Measurements from ENCODE around the gene TNNC2.

DNA sequence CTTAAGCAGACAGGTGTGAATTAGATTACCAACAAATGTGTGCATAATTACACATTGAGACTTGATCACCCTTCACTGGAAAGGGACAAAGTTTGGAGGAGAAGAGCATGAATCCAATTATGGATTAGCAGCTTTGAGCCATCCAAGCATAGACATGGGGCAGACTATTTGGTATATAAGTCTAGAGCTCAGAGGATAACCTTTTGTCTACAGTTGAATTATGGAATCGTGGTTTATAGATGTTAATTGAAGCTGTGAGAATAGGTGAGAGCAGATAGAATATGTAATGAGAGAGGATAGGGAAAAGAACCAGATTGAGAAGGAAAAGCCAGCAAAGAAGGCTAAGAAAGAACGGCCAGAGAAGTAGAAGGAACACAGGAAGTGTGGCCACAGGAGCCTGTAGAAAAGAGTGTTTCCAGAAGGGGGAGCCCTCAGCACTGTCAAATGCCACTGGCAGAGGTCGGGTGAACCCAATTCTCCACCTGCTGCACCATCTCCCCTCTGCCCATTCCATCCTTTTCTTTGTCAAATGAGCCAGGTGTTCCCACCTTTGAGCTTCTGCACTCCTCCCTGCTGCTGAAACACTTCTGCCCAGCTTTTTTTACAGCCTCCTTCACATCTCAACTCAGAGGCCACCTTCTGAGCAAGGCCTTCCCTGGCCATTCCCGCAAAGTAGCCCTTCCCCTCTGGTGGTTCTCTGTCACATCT, 28.0 kb downstream of the TNNC2 start:
- TF ChIP-seq, protein P1, sequence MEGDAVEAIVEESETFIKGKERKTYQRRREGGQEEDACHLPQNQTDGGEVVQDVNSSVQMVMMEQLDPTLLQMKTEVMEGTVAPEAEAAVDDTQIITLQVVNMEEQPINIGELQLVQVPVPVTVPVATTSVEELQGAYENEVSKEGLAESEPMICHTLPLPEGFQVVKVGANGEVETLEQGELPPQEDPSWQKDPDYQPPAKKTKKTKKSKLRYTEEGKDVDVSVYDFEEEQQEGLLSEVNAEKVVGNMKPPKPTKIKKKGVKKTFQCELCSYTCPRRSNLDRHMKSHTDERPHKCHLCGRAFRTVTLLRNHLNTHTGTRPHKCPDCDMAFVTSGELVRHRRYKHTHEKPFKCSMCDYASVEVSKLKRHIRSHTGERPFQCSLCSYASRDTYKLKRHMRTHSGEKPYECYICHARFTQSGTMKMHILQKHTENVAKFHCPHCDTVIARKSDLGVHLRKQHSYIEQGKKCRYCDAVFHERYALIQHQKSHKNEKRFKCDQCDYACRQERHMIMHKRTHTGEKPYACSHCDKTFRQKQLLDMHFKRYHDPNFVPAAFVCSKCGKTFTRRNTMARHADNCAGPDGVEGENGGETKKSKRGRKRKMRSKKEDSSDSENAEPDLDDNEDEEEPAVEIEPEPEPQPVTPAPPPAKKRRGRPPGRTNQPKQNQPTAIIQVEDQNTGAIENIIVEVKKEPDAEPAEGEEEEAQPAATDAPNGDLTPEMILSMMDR (IDR thresholded peaks at IDR 0.05): peak; percentile 61 to 78 (median 64)
- TF ChIP-seq POLR2A (IDR thresholded peaks at IDR 0.05): no peak

Measured in adrenal gland (tissue), 5 donors.